SH-SY5Y (cell line): ENCODE data around the gene SEL1L3.

Source experiments
- GATA2 ChIP-seq: IDR thresholded peaks from 2 replicates; pipeline ENCODE4 v1.6.1; 2011; ENCODE audit warnings: mild to moderate bottlenecking, low read depth, low read length
- GATA3 ChIP-seq: IDR thresholded peaks from 2 replicates; pipeline ENCODE4 v1.6.1; 2011; ENCODE audit warnings: low read depth, mild to moderate bottlenecking, low read length, moderate library complexity

The SEL1L3 gene

DNA sequence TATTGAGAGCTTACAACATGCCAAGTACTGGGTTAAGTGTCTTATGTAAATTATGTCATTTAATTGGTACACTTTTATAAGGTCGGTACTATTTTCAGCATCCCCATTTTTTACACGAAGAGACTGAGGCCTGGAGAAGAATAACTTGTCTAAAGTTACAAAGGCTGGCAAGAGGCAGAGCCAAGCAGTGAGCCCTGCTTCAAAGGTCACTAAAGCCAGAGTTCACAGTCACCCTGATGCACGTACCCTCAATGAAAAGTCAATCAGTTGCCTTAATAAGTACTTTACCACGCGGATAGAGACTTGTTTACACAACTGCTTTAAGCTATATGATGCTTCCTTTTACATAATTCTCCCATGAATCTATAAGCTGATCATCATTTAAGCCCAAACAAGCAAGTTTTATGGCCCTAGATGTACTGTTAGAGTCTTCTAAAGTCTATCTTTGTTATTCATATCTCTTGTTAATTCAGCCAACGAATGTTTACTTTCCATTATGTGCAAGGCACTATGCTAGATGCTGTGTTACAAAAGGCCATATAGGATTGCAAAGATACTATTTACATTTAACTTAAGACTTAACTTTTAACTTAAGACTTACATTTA lies 57.4 kb downstream of the SEL1L3 start:
- TF ChIP-seq GATA3: no peak
- no peak for TF ChIP-seq GATA2

DNA sequence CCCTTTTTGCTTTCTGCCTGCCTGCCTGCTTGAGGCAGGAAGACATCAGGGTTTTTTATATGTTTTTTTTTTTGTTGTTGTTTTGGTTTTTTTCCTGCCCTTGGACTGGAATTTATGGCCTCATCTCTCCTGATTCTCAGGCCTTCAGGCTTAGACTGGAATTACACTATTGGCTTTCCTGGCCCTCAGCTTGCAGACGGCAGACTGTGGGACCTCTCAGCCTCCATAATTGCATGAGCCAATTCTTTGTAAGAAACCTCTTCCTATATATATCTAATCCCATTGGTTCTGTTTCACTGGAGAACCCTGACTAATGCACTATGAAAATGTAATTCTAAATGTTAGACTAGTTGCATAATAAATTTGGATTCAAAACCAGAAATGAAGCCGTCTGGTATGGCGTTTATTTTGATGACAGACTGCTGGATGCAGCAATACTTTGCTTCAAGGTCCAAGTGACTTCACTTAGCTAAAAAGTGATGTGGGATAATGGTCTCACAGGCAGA lies 59.0 kb downstream of the SEL1L3 start:
- TF ChIP-seq GATA2 (no peak), GATA3 (no peak)

GRCh38 chr4:25801594-25801993 lies 61.2 kb downstream of the SEL1L3 start:
- no peak for TF ChIP-seq GATA3
- no peak for TF ChIP-seq GATA2

DNA sequence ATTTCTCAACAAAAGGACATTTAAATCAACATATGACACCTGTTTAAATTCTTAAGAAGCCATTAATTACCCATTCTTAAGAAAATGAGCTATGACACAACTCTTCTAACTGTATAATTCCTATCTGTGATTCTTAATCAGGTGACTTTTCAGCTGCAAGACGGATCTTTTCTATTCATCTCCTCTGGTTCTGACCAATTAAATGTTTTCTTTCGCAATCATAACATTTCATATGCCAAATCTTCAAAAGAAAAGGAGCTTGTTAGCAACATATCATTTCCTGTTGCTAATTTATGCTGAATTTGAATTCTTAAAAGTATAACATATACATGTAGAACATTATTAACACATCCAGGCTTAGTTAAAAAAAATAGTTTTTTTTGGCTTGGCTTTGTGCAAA lies 62.5 kb downstream of the SEL1L3 start:
- TF ChIP-seq GATA3 (no peak), GATA2 (no peak)

DNA sequence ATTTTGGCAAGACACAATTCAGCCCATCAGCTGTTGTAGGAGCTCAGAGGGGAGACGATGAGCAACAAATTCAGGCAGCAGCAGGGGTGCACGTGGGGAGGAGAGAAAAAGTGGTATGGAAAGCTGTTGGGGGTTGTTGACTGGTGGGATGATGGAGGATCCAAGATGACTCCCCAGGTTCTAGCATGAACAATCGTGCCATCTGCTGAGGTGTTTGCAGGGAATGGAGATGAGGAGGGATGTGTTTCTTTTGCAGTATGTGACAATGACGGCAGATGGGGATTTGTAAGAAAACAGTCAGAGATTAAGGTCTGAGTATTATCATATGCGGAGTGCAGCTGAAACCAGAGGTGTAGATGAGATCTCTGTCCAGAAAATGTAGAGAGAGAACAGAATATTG lies 63.3 kb downstream of the SEL1L3 start:
- TF ChIP-seq GATA3 (no peak), GATA2 (no peak)

DNA sequence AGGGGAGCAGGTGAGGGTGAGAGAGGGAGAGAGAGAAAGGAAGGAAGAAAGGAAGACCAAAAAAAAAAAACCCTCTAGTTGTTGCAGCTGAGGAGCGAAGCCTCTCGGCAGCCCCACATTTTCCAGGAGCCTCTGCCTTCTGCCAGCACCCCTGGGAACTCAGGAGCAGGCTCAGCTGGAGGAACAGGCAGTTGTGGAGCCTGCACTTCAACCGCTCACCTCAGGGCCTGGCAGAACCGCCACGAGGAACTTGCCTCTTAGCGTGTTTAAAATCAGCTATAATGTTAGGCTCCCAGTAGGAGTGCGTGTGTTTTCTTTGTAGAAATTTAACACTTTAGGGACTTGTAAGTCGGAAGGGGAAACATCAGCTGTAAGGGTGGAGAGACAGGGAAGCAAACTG lies 65.7 kb downstream of the SEL1L3 start:
- no peak for TF ChIP-seq GATA2
- TF ChIP-seq GATA3: no peak

GRCh38 chr4:25795566-25796454 lies 67.0 kb downstream of the SEL1L3 start:
- TF ChIP-seq GATA3: no peak
- no peak for TF ChIP-seq GATA2

DNA sequence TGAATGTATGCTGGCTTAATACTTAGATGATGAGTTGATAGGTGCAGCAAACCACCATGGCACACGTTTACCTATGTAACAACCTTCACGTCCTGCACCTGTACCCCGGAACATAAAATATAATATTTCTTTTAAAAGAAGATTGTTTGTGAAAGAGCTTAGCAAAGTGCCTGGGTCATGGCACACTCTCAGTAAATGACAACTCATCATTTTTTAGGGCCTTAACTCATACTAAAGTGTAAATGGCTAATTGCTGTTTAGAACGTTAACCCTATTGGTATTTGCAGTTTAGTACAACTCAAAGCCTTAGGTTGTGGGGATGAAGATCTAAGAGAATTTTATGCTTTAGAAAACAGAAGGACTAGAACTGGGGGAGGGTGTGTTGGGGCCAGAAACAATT lies 67.7 kb downstream of the SEL1L3 start:
- TF ChIP-seq GATA2: no peak
- no peak for TF ChIP-seq GATA3

DNA sequence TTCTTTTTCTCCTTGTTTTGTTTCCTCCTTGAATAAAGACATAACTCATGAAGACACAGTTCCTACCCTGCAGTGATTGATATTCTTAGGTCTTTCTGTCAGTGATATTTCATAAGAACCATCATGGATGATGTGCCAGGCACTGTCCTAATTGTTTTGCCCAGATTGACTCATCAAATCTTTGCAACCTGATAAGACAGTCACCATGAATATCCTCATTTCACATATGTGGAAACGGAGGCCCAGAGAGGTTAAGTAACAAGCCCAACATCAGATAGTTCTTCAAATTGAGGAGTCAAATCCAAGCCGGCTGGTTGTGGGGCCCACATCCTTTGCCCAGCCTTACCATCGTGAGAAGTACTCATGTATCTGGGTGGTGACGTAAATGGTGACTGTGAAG lies 69.9 kb downstream of the SEL1L3 start:
- no peak for TF ChIP-seq GATA2
- no peak for TF ChIP-seq GATA3

- TF ChIP-seq GATA3 (no peak), GATA2 (no peak)
Measured at GRCh38 chr4:25792200-25792791, 70.5 kb downstream of the SEL1L3 start.

DNA sequence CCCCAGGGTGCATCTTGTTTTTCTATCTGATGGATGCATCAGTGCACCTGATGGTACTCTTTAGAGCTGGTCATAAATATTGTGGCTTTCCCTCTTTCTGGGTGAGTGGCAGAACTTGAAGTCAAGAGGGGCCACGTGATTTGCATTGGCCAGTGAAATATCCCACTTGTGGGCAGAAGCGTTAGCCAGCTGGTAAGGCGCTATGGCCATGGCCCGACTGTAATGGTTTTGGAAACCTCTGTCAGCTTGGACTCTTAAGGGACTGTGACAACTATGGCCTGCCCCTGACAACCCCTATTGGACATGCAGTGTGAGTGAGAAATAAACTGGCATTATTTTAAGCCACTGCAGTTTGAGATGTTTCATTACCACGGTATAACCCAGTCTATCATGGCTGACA lies 72.8 kb downstream of the SEL1L3 start:
- TF ChIP-seq GATA2 (no peak), GATA3 (no peak)

DNA sequence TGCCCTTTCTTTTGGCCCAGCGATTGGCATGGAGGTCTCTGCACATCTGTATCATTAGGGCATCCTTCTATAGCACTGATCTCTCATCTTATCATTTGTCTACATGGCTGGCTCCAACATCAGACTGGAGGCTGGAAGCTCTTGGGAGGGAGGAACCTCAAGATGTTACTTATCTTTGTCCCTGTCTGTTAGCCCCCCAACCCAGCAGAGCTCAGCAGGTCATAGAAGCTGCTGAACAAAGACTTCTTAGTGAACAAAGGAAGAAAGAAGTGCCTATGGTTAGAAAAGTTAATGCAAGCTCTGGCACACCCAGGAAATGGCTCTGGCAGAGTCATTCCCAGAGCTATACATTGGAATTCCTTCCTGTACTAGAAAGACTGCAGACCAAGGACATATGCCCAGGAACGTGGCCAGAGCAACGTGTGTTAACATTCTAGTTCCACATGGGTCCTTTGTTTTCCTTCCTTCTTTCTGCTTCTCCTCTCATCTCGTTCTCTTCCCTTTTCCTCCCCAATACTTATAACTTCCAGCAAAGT lies 74.0 kb downstream of the SEL1L3 start:
- TF ChIP-seq GATA2: no peak
- TF ChIP-seq GATA3: no peak

GRCh38 chr4:25786497-25787065 lies 76.2 kb downstream of the SEL1L3 start:
- no peak for TF ChIP-seq GATA3
- no peak for TF ChIP-seq GATA2

GRCh38 chr4:25783943-25784342 lies 78.8 kb downstream of the SEL1L3 start:
- TF ChIP-seq GATA3 (no peak), GATA2 (no peak)

GRCh38 chr4:25783126-25783525 lies 79.7 kb downstream of the SEL1L3 start:
- TF ChIP-seq GATA3 (no peak), GATA2 (no peak)
